ENCODE results near the gene MUC20.

DNA sequence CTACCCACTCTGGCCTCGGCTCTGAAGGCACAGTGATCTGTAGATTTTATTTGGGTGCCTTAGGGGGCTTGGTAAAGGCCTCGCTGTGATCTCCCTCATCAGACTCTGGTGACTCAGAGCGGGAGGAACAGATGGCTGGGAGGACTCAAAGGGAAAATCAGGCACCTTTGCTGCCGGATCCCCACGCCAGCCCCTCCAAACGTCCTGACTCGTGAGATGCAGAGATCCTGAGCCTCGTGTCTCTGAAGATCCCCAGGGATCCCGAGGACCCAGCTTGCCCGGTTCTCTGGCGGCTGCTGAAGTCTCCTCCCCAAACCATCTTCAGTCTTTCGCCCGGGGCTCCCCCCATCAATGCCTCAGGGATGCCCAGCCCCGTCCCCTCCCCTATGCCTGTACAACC, 32.8 kb downstream of the MUC20 start:
- TF ChIP-seq SP4 (IDR thresholded peaks at IDR 0.05; ENCODE audit: low read length), result no peak
- TF ChIP-seq, protein P1, sequence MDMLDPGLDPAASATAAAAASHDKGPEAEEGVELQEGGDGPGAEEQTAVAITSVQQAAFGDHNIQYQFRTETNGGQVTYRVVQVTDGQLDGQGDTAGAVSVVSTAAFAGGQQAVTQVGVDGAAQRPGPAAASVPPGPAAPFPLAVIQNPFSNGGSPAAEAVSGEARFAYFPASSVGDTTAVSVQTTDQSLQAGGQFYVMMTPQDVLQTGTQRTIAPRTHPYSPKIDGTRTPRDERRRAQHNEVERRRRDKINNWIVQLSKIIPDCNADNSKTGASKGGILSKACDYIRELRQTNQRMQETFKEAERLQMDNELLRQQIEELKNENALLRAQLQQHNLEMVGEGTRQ (IDR thresholded peaks at IDR 0.05; ENCODE audit: low read length), result no peak
- TF ChIP-seq, protein P2, sequence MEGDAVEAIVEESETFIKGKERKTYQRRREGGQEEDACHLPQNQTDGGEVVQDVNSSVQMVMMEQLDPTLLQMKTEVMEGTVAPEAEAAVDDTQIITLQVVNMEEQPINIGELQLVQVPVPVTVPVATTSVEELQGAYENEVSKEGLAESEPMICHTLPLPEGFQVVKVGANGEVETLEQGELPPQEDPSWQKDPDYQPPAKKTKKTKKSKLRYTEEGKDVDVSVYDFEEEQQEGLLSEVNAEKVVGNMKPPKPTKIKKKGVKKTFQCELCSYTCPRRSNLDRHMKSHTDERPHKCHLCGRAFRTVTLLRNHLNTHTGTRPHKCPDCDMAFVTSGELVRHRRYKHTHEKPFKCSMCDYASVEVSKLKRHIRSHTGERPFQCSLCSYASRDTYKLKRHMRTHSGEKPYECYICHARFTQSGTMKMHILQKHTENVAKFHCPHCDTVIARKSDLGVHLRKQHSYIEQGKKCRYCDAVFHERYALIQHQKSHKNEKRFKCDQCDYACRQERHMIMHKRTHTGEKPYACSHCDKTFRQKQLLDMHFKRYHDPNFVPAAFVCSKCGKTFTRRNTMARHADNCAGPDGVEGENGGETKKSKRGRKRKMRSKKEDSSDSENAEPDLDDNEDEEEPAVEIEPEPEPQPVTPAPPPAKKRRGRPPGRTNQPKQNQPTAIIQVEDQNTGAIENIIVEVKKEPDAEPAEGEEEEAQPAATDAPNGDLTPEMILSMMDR (IDR thresholded peaks at IDR 0.05; ENCODE audit: control extremely low read depth in 1 of 3, insufficient read depth in 1 of 3, low read depth in 1 of 3, low read length in 3 of 3), result no peak
- no peak for TF ChIP-seq HDAC6 (IDR thresholded peaks at IDR 0.05; ENCODE audit: low read depth, low read length)
- no peak for TF ChIP-seq TAF7 (optimal IDR thresholded peaks at IDR 0.05; ENCODE audit: borderline replicate concordance, low read depth, low read length)
- TF ChIP-seq PHF8 (conservative IDR thresholded peaks at IDR 0.05; ENCODE audit: low read depth, low read length), result no peak
- no peak for TF ChIP-seq JUND (IDR thresholded peaks at IDR 0.05; ENCODE audit: low read length)
- TF ChIP-seq POLR2AphosphoS5 (IDR thresholded peaks at IDR 0.05; ENCODE audit: low read depth, low read length), result no peak
- no peak for TF ChIP-seq SP2 (IDR thresholded peaks at IDR 0.05; ENCODE audit: low read length)
- TF ChIP-seq EZH2 (IDR thresholded peaks at IDR 0.05; ENCODE audit: low read depth, low read length, severe bottlenecking), result no peak
- no peak for TF ChIP-seq RFX5 (IDR thresholded peaks at IDR 0.05; ENCODE audit: borderline replicate concordance, low read depth, low read length)
- no peak for TF ChIP-seq SIN3A (conservative IDR thresholded peaks at IDR 0.05 in 1 of 2, IDR thresholded peaks at IDR 0.05 in 1 of 2; ENCODE audit: low read depth in 1 of 2, low read length in 2 of 2)

Data from H1 (cell line).